Measurements from ENCODE around the gene PPP1R1A. TPM values are rescaled to one million over a fixed set of nuclear protein-coding genes. Genes with fewer than 3 reads are reported as not detected.

The PPP1R1A gene
- total RNA-seq, 1 donor from 2014 or later, result 2.3 TPM

GRCh38 chr12:54541751-54542290 lies 46.6 kb downstream of the PPP1R1A start:
- Histone ChIP-seq H3K4me2 (no peak overlapping the region), H2AFZ (replicated peaks) (no peak overlapping the region), H3F3A (ENCODE audit: low read depth) (no peaks in the 10 kb centered on the region), H3K27ac (no peak overlapping the region), H3K79me2 (ENCODE audit: low read depth) (no peaks in the 10 kb centered on the region), H3K27me3 (peaks cover 7% of the 10 kb centered on the region), H3K9me3 (ENCODE audit: low read depth) (no peaks in the 10 kb centered on the region), H3K36me3 (no peaks in the 10 kb centered on the region), H3K4me1 (peaks cover 3% of the 10 kb centered on the region), H4K20me1 (ENCODE audit: low read depth) (no peaks in the 10 kb centered on the region), H3K4me3 (no peak overlapping the region), H3K9ac (no peak overlapping the region)
- TF ChIP-seq CTCF (IDR thresholded peaks at IDR 0.05), result no peak
- no peak overlapping the region for H3K27ac Mint-ChIP-seq
- H3K36me3 Mint-ChIP-seq, result no peaks in the 10 kb centered on the region
- no peak for DNase-seq (ENCODE audit: low spot score)
- no peak overlapping the region for H3K4me3 Mint-ChIP-seq
- H3K27me3 Mint-ChIP-seq (ENCODE audit: insufficient read depth, low read depth), result no peaks in the 10 kb centered on the region
- peaks cover 14% of the 10 kb centered on the region for H3K4me1 Mint-ChIP-seq
- H3K9me3 Mint-ChIP-seq, result no peaks in the 10 kb centered on the region

- Histone ChIP-seq H3K9me3 (ENCODE audit: low read depth) (no peaks in the 10 kb centered on the region), H2AFZ (replicated peaks) (no peak overlapping the region), H4K20me1 (ENCODE audit: low read depth) (no peaks in the 10 kb centered on the region), H3K27me3 (peaks cover 21% of the 10 kb centered on the region), H3K9ac (no peak overlapping the region), H3K36me3 (no peaks in the 10 kb centered on the region), H3K79me2 (ENCODE audit: low read depth) (no peaks in the 10 kb centered on the region), H3K4me3 (no peak overlapping the region), H3K4me1 (no peaks in the 10 kb centered on the region), H3K27ac (no peak overlapping the region), H3K4me2 (no peak overlapping the region), H3F3A (ENCODE audit: low read depth) (no peaks in the 10 kb centered on the region)
- H3K27me3 Mint-ChIP-seq (ENCODE audit: insufficient read depth, low read depth), result peaks cover 3% of the 10 kb centered on the region
- no peak for DNase-seq (ENCODE audit: low spot score)
- H3K4me3 Mint-ChIP-seq, result no peak overlapping the region
- H3K9me3 Mint-ChIP-seq, result no peaks in the 10 kb centered on the region
- no peak overlapping the region for H3K27ac Mint-ChIP-seq
- no peaks in the 10 kb centered on the region for H3K36me3 Mint-ChIP-seq
- TF ChIP-seq EZH2phosphoT487 (IDR thresholded peaks at IDR 0.05) (no peak), EZH2 (IDR thresholded peaks at IDR 0.05) (no peak), CTCF (IDR thresholded peaks at IDR 0.05) (no peak)
- H3K4me1 Mint-ChIP-seq, result peaks cover 6% of the 10 kb centered on the region
These were observed 50.2 kb downstream of the PPP1R1A start for GRCh38 chr12:54538136-54538700.

GRCh38 chr12:54535474-54535873 lies 53.0 kb downstream of the PPP1R1A start:
- Mint-ChIP-seq H3K4me1 (peaks cover 3% of the 10 kb centered on the region), H3K27me3 (ENCODE audit: insufficient read depth, low read depth) (peaks cover 6% of the 10 kb centered on the region), H3K9me3 (no peaks in the 10 kb centered on the region), H3K4me3 (no peak overlapping the region), H3K36me3 (no peaks in the 10 kb centered on the region), H3K27ac (no peak overlapping the region)
- Histone ChIP-seq H3K4me1 (peaks cover 5% of the 10 kb centered on the region), H3K4me2 (no peak overlapping the region), H3K4me3 (no peak overlapping the region), H4K20me1 (ENCODE audit: low read depth) (no peaks in the 10 kb centered on the region), H3K79me2 (ENCODE audit: low read depth) (no peaks in the 10 kb centered on the region), H3F3A (ENCODE audit: low read depth) (peaks cover 3% of the 10 kb centered on the region), H3K27ac (no peak overlapping the region), H3K36me3 (no peaks in the 10 kb centered on the region), H3K9ac (no peak overlapping the region), H2AFZ (replicated peaks) (no peak overlapping the region), H3K27me3 (peaks cover 49% of the 10 kb centered on the region), H3K9me3 (ENCODE audit: low read depth) (no peaks in the 10 kb centered on the region)
- no peak for DNase-seq (ENCODE audit: low spot score)
- TF ChIP-seq EZH2 (IDR thresholded peaks at IDR 0.05) (no peak), CTCF (IDR thresholded peaks at IDR 0.05) (no peak), EZH2phosphoT487 (IDR thresholded peaks at IDR 0.05) (no peak)

Data from neural progenitor cell (in vitro differentiated cells).